Dedifferentiated amniotic fluid mesenchymal stem cell (primary cell): ENCODE data around the gene KRT78.

Source experiments
- DNase-seq: peaks from one replicate; pipeline ENCODE4 v3.0.0-alpha.2; 2016; ENCODE audit errors: extremely low spot score

KRT78 gene

DNA sequence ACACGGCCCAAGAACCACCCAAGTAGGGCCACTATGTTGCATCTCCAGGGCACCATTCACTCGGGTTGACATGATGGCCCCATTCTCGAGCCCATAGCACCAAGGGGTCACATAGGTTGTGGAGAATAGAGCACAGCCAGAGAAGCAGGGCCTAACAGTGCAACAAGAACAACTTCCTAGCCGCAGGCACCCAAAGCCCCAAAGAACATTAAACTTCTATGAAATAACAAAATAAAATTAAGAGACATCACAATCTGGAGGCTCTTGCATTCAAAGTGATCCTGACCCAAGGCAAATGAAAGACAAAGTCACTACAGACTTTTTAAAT is 36.8 kb downstream of the KRT78 start:
- no peak for DNase-seq

DNA sequence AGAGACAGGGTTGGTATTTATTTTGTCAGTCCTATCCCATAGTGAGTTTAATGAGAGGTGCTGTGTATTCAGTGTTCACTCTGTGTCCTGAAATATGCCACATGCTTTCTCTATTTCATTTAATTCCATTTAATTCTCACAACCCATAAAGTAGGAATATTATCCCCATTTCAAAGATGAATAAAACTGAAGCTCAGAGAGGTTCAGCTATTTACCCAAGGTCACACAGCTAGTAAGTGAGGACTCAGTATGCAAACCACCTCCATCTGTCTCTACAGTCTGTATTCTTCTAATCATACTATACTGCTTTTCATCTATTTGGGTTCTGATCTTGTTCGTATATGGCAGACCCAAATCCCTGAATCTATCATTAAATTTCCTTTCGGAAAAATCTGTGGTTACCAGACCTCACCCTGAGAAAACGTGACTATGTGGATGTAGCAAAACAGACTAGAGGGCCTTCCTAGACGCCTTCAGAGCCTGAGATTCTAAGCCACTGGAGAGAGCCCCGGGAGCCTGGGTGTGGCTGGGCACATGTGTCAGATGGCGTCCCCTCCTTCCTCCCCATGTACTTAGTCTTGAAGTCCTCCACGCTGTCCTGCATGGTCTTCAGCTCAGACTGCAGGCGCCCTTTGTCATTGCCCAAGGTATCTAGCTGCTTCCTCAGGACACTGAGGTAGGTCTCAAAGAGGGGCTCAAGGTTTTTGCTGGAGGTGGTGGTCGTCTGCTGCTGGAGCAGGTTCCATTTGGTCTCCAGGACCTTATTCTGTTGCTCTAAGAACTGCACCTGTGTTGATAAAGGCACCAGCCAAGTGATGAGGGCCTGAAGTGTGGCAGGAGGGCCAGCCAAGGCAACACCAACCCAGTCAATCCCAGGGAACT is 37.4 kb downstream of the KRT78 start:
- DNase-seq: no peak

DNA sequence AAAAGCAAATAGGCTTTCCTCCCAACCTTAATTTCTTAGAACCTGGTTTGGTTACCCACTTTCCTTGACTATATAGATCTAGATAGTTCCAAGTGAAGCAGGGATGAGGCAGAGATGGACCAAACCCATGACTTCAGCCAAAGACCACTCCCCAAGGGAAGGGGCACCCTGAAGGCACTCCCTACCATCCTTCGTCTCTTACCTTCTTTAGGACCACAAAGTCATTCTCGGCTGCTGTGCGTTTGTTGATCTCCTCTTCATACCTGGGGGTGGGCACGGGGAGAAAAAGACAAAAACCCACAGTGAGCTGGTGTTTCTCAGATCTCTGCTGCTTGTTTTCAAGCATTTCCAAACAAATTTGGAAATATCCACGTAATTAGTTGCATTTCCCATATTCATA is 38.2 kb downstream of the KRT78 start:
- DNase-seq: no peak

DNA sequence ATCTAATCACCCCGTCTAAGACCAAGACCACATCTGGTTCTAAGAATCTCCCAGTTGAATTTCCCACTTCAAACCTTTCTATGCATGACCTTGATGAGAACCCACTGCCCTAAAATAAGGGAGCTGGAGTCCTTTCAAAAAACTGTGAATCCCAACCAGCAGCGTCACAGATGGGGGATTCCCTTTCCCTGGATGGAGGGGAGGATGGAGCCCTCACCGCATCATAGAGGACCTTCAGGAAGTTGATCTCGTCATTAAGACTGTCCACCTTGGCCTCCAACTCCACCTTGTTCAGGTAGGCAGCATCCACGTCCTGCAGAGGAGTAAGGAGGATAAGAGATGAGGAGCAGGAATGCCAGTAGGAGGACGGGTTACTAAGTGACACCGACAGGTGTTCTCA is 39.6 kb downstream of the KRT78 start:
- DNase-seq: no peak

DNA sequence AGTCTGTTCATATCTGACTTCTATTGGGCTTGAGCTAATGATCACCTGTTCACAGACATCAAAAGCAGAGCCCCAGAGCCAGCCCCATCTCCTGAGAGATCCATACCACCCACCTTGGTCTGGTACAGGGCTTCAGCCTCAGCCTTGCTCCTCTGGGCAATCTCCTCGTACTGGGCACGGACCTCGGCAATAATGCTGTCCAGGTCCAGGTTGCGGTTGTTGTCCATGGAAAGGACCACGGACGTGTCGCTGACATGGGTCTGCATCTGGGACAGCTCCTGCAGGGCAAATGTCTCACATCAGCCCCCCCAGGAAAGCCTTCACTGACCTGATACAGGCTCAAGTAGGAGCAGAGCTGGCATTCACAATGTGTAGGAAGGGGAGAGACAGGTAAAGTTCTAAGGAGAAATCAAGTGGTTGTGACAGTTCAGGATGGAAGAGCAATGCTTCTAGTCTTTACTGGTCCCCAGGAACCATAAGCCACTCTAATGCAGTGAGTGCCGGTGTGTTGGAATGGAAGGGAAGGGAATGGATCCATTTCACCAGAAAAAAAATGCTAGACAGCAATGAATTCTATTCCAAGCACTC is 40.1 kb downstream of the KRT78 start:
- no peak for DNase-seq

DNA sequence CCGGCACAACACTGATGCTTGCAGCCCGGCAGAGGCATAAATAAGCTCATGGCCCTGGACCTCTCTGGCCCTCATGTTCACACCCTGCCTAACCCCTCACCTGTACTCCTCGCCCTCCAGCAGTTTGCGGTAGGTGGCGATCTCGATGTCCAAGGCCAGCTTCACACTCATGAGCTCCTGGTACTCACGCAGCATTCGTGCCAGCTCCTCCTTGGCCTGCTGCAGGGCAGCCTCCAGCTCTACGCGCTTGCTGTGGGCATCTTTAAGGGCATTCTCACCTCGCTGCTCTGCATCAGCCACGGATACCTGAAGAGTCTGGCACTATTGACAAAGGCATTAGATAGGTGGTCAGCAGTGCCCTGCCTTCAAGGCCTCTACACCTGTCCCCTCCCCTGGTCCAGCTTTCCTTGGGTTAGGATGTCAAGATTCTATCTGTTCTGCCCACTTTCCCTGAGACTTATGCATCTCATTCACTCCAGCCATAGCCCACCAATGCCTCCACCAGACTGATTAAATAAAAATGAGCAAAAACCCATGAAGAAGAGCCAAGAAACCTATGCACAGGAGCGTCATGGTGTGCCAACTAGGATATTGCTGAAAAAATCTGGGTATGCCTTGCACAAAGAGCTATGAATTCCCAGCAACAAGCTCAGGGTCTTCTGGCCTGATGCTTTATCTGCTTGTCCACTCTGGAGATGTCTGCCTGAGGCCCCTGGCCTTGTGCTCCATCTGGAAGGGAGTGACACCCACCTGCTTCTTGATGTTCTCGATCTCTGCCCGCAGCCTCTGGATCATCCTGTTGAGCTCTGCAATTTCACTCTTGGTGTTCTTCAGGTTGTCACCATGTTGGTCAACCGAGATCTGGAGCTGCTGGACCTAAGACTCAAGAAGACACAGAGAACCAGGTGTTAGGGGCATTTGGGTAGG is 41.0 kb downstream of the KRT78 start:
- DNase-seq: no peak

DNA sequence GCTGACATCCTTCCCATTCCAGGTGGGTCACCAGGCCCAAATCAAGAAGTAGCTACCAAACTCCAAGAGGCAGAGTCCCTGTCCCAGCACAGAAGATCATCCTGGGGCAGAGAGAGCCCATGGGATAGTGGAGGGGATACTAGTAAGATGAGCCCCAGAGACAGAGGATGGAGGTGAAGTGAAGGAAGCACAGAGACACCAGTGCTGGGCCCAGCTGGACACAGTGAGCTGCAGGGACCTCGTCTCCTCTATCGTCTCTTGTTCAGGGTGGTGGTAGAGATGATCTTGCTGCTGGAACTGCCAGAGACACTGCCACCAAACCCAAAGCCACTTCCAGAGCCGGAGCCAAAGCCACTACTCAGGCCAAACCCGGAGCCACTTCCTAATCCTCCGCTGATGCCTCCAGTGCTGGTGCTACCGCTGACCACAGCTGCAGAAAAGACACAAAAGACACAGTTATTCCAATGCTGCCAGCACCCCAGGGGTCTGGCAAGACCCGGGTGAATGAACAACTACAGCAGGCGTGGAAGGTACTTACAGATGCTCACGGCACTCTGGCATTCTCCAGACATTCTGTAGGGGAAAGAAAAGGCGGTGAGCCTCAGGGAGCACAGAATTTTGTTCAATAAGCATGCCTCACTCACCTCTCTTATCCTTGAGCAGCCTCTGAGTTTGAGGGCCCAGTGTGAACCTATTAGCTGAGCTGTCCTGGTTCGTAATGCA is 41.8 kb downstream of the KRT78 start:
- no peak for DNase-seq

DNA sequence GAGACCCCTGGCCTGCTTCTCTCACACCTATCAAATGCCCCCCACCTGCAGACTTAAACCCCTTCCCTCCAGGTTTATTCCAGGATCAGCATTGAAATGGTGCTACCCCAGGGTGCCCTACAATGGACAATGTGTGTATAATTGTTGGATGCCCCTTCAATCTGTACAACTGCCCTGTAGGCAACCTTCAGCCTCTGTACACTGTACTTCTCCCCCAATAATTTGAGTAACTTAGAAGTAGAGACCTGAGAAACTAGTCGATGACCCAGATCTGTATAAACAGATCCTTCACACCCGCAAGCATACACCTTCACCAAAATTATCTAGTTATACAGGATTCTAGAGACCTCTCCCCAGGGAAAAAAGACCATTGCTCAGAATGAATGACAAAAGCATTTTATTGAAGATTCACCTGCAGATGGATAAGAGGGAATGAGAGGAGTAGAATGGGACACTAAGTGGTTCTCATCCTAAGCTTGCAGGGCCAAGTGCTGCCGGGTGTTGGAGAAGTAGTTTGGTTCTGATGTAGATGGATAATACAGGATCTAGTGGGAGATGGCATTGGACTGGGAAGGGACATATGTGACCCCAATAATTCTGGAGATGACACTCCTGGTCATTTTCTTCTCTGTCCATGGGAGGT is 42.5 kb downstream of the KRT78 start:
- no peak for DNase-seq

DNA sequence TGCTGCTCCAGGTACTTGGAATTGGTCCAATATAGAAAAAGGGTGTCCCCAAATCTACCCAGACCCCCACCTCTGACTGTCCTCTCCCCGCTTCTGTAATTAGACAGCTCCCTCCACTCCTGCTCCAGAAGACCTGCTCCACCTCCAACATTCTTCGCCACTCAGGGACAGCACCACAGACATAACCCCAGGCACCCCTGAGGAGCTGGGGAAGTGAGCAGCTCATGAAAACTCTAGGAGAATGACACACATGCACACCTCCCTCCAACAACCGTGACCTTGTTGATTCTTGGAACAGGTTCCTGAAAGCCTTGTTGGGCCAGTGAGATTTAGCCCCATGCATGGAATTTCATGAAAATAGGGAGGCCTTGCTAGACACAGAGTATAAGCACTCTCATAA is 43.1 kb downstream of the KRT78 start:
- DNase-seq: no peak

DNA sequence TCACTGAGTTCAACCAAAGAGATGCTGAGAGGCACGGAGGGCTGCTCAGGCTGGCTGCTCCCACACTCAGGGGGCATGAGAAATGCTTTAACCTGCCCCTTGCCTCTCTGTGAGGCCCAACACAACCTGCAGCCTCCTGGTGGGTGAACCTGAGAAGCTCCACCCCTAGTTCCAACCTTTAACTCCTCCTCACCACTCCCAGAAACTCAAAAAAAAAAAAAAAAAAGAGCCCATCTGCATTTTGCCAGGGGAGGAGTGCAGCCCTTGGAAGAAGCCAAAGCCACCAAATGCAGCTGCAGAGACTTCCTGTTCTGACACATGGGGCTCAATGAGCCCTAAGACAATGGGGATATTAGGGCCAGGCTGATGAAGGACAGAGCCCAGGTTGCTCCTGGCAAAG is 43.8 kb downstream of the KRT78 start:
- DNase-seq: no peak

DNA sequence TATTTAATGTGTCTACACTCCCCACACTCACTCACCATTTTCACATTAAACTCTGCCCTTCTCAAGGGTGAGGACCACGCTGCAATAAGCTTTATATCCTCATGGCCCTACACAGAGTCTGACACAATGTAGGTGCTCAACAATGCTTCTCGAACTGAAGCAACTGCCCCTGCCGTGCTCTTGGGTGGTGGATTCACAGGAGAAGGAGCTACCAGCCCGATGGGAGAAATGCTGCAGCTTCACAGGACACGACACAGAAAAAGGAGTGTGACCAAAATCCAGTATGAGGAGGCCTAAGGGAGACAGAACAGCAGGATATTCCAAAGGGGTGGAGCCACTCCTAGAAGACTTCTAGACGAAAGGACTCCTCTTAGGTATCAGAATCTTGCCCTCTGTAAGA is 46.4 kb downstream of the KRT78 start:
- DNase-seq: no peak

DNA sequence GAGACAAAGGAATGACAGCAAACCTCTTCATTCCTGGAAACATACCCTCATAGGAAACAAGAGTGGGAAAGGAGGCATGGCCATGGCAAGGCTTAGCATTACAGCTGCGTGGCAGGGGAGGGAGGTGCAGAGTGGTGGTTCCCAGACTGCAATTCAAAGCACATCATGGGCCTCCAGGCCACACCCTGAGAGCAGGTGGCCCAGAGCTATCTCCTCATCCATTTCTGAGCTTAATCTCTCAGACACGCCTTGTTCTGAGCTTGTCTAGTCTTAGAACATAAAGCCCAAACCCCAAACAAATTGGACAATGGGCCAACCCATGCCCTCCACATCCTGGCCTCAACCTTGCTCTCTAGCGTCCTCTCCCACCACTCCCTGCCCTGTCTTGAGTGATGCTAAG is 47.0 kb downstream of the KRT78 start:
- DNase-seq: no peak

DNA sequence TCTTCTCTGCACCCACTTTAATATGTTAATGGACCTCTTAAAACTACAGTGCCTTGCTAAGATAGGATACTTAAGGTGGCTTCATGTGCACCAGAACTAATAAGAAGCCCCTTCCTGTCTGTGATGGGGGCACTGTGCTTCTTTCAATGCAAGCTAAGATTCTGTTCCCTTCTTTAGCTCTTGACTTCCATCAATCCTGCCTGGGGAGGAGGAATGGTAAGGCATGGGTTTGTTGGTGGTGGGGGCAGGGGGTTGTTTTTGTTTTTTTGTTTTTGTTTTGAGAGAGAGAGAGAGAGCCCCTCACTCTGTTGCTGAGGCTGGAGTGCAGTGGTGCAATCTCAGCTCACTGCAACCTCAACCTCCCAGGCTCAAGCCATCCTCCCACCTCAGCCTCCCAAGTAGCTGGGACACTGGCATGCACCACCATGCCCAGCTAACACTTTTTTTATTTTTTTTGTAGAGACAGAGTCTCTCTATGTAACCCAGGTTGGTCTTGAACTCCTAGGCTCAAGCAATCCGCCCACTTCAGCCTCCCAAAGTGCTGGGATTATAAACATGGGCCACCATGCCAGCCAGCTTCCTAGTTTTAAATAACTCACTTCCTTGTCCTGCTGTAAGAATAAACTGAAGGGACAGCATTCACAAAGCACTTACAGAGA is 48.4 kb downstream of the KRT78 start:
- no peak for DNase-seq

DNA sequence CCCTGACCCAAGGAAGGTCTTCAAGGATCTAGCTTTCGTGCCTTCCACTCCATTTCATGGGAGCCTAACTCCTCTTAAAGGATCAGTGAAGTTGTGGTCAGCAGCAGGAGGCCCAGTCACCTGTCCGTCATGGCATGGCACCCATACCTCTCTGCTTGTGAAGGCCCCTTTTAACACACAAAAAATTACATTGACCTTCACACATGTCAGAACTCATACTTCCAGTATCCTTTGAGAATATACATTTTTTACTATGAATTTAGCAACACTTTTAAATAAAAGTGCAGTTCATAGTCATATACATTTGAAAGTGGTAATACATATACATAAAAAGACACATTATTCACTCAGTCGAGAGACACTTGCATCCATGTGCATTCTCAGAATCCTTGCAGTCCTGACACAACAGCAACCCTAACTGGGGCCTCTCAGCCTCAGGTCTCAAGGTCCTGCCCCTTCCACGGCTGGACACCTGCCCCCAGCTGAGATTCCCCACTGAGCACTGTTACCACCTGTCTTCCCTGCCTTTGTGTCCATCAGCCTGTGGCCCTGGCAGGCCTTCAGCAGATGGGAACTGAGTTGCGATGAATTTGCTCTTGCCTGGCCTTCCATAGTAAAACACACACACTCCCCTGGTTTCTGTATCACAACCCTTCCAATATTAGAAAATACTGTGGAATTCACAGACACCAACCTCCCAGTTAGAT is 49.1 kb downstream of the KRT78 start:
- DNase-seq: no peak

DNA sequence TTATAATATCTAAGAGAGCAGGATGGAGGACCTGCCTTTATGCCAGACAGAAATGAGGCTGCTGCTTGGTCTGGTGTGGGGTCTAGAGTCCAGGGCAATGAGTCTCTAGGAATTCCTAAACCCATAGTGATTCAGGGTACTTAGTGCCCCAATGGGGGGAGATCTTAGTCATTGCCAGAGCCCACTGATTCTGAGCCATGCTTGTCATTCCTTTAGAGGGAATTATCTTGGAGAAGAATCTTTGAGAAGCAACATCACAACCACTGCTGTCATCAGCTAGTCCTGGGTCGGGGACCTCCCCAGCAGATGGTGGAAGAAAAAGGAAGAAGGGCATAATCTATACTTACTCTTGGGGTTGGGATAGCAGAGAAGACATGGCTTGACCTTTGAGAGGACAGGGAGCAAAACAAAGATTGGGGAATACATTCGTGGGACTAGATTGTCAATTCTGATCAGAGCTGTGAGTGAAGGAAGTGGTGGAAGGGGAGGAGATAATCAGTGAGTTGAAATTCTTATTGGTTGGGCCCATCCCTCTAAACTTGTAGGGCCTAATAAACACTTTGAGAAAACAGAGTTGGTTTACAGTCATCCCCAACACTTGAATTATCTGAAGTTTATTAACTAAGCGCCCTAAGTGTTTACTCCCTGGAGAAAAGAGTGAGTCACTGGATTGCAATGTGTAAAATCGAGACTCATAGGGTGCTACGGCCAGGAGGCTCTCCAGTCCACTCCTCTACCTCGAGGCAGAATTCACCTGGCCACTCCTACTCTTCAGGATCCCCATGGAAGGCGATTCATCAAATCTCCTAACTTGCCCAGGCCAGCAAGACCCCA is 49.9 kb downstream of the KRT78 start:
- no peak for DNase-seq

DNA sequence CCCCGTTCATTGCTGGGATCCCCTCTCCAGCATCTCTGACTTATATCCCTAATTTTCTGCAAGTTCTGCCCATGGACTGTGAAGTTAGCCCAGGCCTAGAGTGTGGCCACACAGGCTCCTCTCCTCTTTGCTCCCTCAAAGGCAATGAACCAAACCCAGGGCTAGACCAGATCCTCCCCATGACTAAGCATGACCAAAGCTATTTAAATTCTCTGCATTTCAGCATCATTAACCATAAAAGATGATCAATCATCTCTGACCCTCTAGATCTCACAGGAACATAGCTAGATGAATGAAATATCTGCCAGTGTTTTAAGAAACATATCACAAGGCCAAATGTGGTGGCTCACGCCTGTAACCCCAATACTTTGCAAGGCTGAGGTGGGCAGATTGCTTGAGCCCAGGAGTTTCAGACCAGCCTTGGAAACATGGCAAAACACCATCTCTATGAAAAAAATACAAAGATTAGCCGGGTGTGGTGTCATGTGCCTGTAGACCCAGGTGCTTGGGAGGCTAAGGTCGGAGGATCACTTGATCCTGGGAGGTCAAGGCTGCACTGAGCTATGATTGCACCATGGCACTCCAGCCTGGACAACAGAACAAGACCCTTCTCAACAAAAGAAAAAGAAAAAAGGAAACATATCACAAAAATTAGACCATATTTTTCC is 50.7 kb downstream of the KRT78 start:
- DNase-seq: no peak

DNA sequence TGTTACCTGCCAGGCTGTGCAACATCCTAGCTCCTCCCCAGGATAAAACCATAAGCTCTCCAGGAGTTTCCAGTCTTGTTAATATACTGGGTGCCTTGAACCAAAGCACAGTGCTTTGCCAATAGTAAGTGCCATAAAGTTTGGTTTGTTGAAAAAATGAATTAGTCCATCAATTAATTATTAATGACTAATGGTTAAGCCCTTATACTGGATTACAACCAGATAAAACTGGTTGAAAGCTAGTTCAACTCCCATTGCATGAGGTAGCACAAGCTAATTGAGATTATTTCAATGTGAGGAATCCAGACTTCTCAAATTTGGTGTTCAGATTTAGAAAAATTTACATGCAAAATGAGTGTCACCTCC is 51.3 kb downstream of the KRT78 start:
- no peak for DNase-seq

DNA sequence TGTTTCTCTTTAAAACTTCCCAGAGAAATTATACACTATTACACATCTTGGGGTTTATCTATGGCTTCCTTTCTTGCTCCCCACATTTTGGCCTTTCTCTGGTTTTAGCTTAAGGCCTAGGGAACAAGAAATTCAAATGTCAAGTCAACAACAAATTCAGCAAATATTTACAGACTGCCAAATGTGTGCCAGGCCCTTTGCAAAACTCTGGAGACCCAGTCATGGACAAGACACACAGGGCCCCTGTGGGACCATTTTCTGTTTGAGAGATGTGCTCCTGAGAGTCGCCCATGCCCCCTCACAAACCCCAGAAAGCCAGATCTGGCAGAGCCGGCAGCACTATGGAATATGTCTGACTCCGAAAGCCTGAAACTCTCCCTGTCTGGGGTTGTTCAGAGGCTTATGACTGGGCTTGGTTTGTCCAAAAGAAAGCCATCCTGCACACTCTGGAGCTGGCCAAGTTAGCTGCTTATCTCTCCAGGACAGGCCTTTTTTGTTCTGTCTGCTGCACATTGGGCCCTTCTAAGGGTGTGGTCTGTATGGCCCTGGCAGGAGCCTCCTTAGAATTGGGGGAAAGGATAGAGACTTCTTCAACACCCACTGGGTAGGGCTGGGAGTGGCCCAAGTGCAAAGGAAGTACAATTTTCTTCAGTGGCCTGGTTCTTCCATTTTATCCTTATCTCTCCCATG is 51.8 kb downstream of the KRT78 start:
- DNase-seq: no peak
